ACC112 (cell line): ENCODE data around the gene LRCH2.

Source experiments
- H2AFZ ChIP-seq: fragments of 200-600 bp; sonication (generic); one replicate; pipeline ENCODE4 v1.6.0; 2017; ENCODE audit warnings: antibody characterized with exemption, low read length; ENCODE audit not compliant: unreplicated experiment
- H3K27ac ChIP-seq: fragments of 200-600 bp; sonication (generic); 2 replicates; pipeline ENCODE4 v1.5.1; 2014; ENCODE audit warnings: low read depth, mild to moderate bottlenecking, antibody characterized with exemption, low read length, moderate library complexity
- H3K27me3 ChIP-seq: fragments of 200-600 bp; sonication (generic); 2 replicates; pipeline ENCODE4 v1.6.1; 2014; ENCODE audit warnings: mild to moderate bottlenecking, antibody characterized with exemption, low read length, moderate library complexity, mixed read lengths; ENCODE audit not compliant: insufficient read depth
- H3K36me3 ChIP-seq: fragments of 200-600 bp; sonication (generic); 2 replicates; pipeline ENCODE4 v1.6.1; 2016; ENCODE audit warnings: mild to moderate bottlenecking, antibody characterized with exemption, low read length, moderate library complexity, mixed read lengths; ENCODE audit not compliant: insufficient read depth
- H3K4me1 ChIP-seq: fragments of 200-600 bp; sonication (generic); one replicate; pipeline ENCODE4 v1.6.1; 2016; ENCODE audit warnings: low read length, mixed read lengths; ENCODE audit not compliant: insufficient read depth, unreplicated experiment, control insufficient read depth
- H3K4me3 ChIP-seq: fragments of 200-600 bp; sonication (generic); 2 replicates; pipeline ENCODE4 v1.5.1; 2014; ENCODE audit warnings: mild to moderate bottlenecking, low read depth, low read length
- H3K79me2 ChIP-seq: fragments of 200-600 bp; sonication (generic); one replicate; pipeline ENCODE4 v1.6.0; 2016; ENCODE audit warnings: low read length; ENCODE audit not compliant: control insufficient read depth, unreplicated experiment, insufficient read depth

Gene LRCH2

DNA sequence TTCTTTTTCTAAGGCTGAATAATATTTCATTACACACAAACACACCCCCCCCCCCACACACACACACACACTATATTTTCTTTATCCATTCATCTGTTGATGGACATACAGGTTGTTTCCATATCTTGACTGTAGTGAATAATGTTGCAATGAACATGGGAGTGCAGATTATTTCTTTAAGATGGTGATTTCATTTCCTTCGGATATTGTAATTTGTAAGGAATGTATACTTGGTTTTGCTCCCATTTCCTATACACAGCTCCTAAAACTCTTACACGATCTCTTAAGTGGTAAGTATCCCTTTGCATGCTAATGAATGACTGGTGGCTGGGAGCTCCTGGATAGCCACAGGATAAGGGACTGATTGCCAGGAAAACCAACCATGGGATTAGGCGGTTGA, 59.3 kb downstream of the LRCH2 start:
- Histone ChIP-seq H3K36me3 (no peaks in the 10 kb centered on the region), H3K4me3 (no peak overlapping the region), H3K79me2 (no peaks in the 10 kb centered on the region), H3K27ac (no peak overlapping the region), H3K4me1 (no peaks in the 10 kb centered on the region), H3K27me3 (no peaks in the 10 kb centered on the region), H2AFZ (no peak overlapping the region)

DNA sequence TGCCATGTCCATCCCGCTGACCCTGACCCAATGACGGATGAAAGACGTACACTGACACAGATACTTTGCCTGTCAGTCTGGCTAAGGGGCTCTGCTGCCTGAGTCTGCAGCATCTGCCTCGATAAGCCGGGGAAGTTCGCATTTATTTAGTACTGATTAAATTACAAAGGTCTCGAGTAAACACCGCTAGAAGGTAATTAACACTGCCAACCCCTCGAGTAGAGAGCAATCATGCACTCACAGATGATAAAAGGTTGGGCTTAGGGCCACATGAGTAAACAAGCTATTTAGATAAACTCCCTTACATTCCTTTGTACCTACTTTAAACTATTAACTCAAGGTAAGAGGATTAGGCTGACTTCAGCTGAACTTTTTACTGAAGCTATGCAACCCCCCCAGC, 60.7 kb downstream of the LRCH2 start:
- H3K4me3 ChIP-seq = no peak overlapping the region
- no peaks in the 10 kb centered on the region for H3K27me3 ChIP-seq
- H3K36me3 ChIP-seq = no peaks in the 10 kb centered on the region
- no peak overlapping the region for H3K27ac ChIP-seq
- H3K4me1 ChIP-seq = no peaks in the 10 kb centered on the region
- H3K79me2 ChIP-seq = no peaks in the 10 kb centered on the region
- no peak overlapping the region for H2AFZ ChIP-seq

- no peaks in the 10 kb centered on the region for H3K27me3 ChIP-seq
- no peaks in the 10 kb centered on the region for H3K36me3 ChIP-seq
- H3K4me1 ChIP-seq = no peaks in the 10 kb centered on the region
- no peak overlapping the region for H3K27ac ChIP-seq
- H3K4me3 ChIP-seq = no peak overlapping the region
- H2AFZ ChIP-seq = no peak overlapping the region
- H3K79me2 ChIP-seq = no peaks in the 10 kb centered on the region
Measured at GRCh38 chrX:115147220-115147619, 86.7 kb downstream of the LRCH2 start.

GRCh38 chrX:115142057-115142456, 91.8 kb downstream of the LRCH2 start:
- Histone ChIP-seq H3K4me1 (no peaks in the 10 kb centered on the region), H3K27ac (no peak overlapping the region), H3K79me2 (no peaks in the 10 kb centered on the region), H3K4me3 (no peak overlapping the region), H3K36me3 (0 out of 2 replicates have a peak, but pooled peaks cover 2% of the 10 kb centered on the region), H3K27me3 (no peaks in the 10 kb centered on the region), H2AFZ (no peak overlapping the region)

GRCh38 chrX:115138040-115138439, 95.9 kb downstream of the LRCH2 start:
- Histone ChIP-seq H3K79me2 (no peaks in the 10 kb centered on the region), H3K4me3 (no peak overlapping the region), H3K36me3 (0 out of 2 replicates have a peak, but pooled peaks cover 2% of the 10 kb centered on the region), H3K27ac (no peak overlapping the region), H3K4me1 (no peaks in the 10 kb centered on the region), H2AFZ (no peak overlapping the region), H3K27me3 (no peaks in the 10 kb centered on the region)

GRCh38 chrX:115134382-115134781, 99.5 kb downstream of the LRCH2 start:
- no peaks in the 10 kb centered on the region for H3K4me1 ChIP-seq

DNA sequence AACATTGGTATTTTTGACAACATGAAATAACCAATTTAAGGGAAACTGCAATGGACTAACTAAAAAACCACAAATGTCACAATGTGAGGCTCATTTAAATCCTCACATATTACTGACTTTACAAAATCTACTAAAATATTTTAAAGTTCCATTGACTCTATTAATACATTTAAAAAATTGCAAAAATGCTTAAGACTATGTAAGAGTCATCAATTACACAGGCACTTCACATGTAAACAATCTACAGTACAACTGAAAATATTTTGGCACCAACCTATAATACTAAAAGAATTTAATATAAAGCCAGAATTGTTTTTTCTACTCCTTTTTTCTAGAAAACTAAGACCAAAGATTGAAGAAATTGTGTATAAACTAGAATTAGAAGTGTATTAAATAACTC, 121.5 kb downstream of the LRCH2 start:
- no peak overlapping the region for H2AFZ ChIP-seq
- no peaks in the 10 kb centered on the region for H3K79me2 ChIP-seq
- H3K4me1 ChIP-seq = no peaks in the 10 kb centered on the region
- H3K27me3 ChIP-seq = no peaks in the 10 kb centered on the region
- H3K27ac ChIP-seq = no peak overlapping the region
- H3K4me3 ChIP-seq = no peak overlapping the region
- H3K36me3 ChIP-seq = no peaks in the 10 kb centered on the region

More at GRCh38 chrX:115134382-115134781, 99.5 kb downstream of the LRCH2 start:
- Histone ChIP-seq H2AFZ (no peak overlapping the region), H3K27ac (no peak overlapping the region), H3K79me2 (no peaks in the 10 kb centered on the region), H3K27me3 (no peaks in the 10 kb centered on the region), H3K36me3 (no peaks in the 10 kb centered on the region), H3K4me3 (no peak overlapping the region)

- H3K36me3 ChIP-seq = no peaks in the 10 kb centered on the region
- no peak overlapping the region for H3K27ac ChIP-seq
- no peaks in the 10 kb centered on the region for H3K4me1 ChIP-seq
- H3K4me3 ChIP-seq = no peak overlapping the region
- no peaks in the 10 kb centered on the region for H3K79me2 ChIP-seq
- H3K27me3 ChIP-seq = no peaks in the 10 kb centered on the region
- no peak overlapping the region for H2AFZ ChIP-seq
Measured at GRCh38 chrX:115098897-115099296, 135.0 kb downstream of the LRCH2 start.

GRCh38 chrX:115093191-115093590, 140.7 kb downstream of the LRCH2 start:
- no peak overlapping the region for H3K27ac ChIP-seq
- no peaks in the 10 kb centered on the region for H3K27me3 ChIP-seq
- no peaks in the 10 kb centered on the region for H3K4me1 ChIP-seq
- no peaks in the 10 kb centered on the region for H3K79me2 ChIP-seq
- no peak overlapping the region for H3K4me3 ChIP-seq
- H3K36me3 ChIP-seq = no peaks in the 10 kb centered on the region
- no peak overlapping the region for H2AFZ ChIP-seq

- Histone ChIP-seq H3K27me3 (no peaks in the 10 kb centered on the region), H3K36me3 (no peaks in the 10 kb centered on the region), H3K4me1 (no peaks in the 10 kb centered on the region)
Measured at GRCh38 chrX:115089419-115089818, 144.5 kb downstream of the LRCH2 start.

GRCh38 chrX:115068896-115069295, 165.0 kb downstream of the LRCH2 start:
- Histone ChIP-seq H3K4me1 (no peaks in the 10 kb centered on the region), H3K4me3 (no peak overlapping the region), H3K27me3 (no peaks in the 10 kb centered on the region), H2AFZ (no peak overlapping the region), H3K79me2 (no peaks in the 10 kb centered on the region), H3K27ac (no peak overlapping the region), H3K36me3 (no peaks in the 10 kb centered on the region)

More at GRCh38 chrX:115089419-115089818, 144.5 kb downstream of the LRCH2 start:
- Histone ChIP-seq H2AFZ (no peak overlapping the region), H3K79me2 (no peaks in the 10 kb centered on the region), H3K27ac (no peak overlapping the region), H3K4me3 (no peak overlapping the region)
